SK-N-MC (cell line): ENCODE results near the gene VWDE.

ENCODE experiments used
- EZH2 ChIP-seq: fragments of 200-600 bp; sonication (generic); IDR thresholded peaks from one replicate; pipeline ENCODE4 v1.6.1; 2017; ENCODE audit warnings: antibody characterized with exemption
- FOXP2 ChIP-seq: optimal IDR thresholded peaks from 2 replicates; pipeline ENCODE3; 2011; ENCODE audit warnings: mild to moderate bottlenecking, moderate library complexity; ENCODE audit not compliant: insufficient read depth; ENCODE audit errors: extremely low read length, control extremely low read depth
- POLR2AphosphoS5 ChIP-seq: IDR thresholded peaks from 2 replicates; pipeline ENCODE4 v1.6.1; 2012; ENCODE audit warnings: mild to moderate bottlenecking, low read depth, low read length, borderline replicate concordance

DNA sequence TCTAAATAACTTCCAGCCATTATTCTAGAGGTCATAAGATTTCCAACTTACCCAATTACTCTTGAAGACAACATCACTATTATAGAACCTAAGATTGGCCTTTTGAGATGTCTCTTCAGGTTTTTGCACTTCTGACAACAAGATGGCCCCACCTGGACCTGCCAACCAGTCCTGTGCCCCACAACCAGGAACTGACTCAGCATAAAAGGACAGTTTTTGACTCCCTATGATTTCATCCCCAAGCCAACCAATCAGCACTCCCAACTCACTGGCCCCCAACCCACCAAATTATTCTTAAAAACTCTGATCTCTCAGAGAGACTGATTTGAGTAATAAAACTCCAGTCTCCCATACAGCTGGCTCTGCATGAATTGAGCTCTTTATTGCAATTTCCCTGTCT, 98.2 kb downstream of the VWDE start:
- TF ChIP-seq POLR2AphosphoS5 (no peak), EZH2 (no peak), FOXP2 (no peak)
